ENCODE results near the gene CD248.

The CD248 gene

GRCh38 chr11:66289548-66290329, 27.1 kb downstream of the CD248 start:
- TF ChIP-seq REST (IDR thresholded peaks at IDR 0.05; ENCODE audit: insufficient read depth in 1 of 2, low read depth in 2 of 2, low read length in 2 of 2) = peak; percentile 96
- TF ChIP-seq TAF1 (IDR thresholded peaks at IDR 0.05; ENCODE audit: borderline replicate concordance, insufficient read depth, low read length) = no peak
- TF ChIP-seq SIN3A (IDR thresholded peaks at IDR 0.05; ENCODE audit: borderline replicate concordance, insufficient read depth, low read length) = peak; percentile 100
- no peak for TF ChIP-seq FOXP2 (optimal IDR thresholded peaks at IDR 0.05; ENCODE audit: borderline replicate concordance, extremely low read depth, extremely low read length, insufficient read depth)
- TF ChIP-seq POLR2AphosphoS5 (IDR thresholded peaks at IDR 0.05; ENCODE audit: low read depth, low read length) = no peak

GRCh38 chr11:66288671-66289547, 27.9 kb downstream of the CD248 start, which contains the start of gene YIF1A:
Gene YIF1A (minus strand): TSS chr11:66289143. CDS start chr11:66288985, 158 bp downstream.
- no peak for TF ChIP-seq FOXP2 (optimal IDR thresholded peaks at IDR 0.05; ENCODE audit: borderline replicate concordance, extremely low read depth, extremely low read length, insufficient read depth)
- no peak for TF ChIP-seq REST (IDR thresholded peaks at IDR 0.05; ENCODE audit: insufficient read depth in 1 of 2, low read depth in 2 of 2, low read length in 2 of 2)
- TF ChIP-seq POLR2AphosphoS5 (IDR thresholded peaks at IDR 0.05; ENCODE audit: low read depth, low read length) = peak; percentile 88
- TF ChIP-seq SIN3A (IDR thresholded peaks at IDR 0.05; ENCODE audit: borderline replicate concordance, insufficient read depth, low read length) = no peak; the same call in 1 of the 2 replicates
- peak; percentile 74; the same call in 1 of the 2 replicates for TF ChIP-seq TAF1 (IDR thresholded peaks at IDR 0.05; ENCODE audit: borderline replicate concordance, insufficient read depth, low read length)

- TF ChIP-seq FOXP2 (optimal IDR thresholded peaks at IDR 0.05; ENCODE audit: borderline replicate concordance, extremely low read depth, extremely low read length, insufficient read depth) (no peak), POLR2AphosphoS5 (IDR thresholded peaks at IDR 0.05; ENCODE audit: low read depth, low read length) (no peak), TAF1 (IDR thresholded peaks at IDR 0.05; ENCODE audit: borderline replicate concordance, insufficient read depth, low read length) (no peak), REST (IDR thresholded peaks at IDR 0.05; ENCODE audit: insufficient read depth in 1 of 2, low read depth in 2 of 2, low read length in 2 of 2) (no peak), SIN3A (IDR thresholded peaks at IDR 0.05; ENCODE audit: borderline replicate concordance, insufficient read depth, low read length) (no peak)
Observed at GRCh38 chr11:66287889-66288670, 28.8 kb downstream of the CD248 start.

- TF ChIP-seq FOXP2 (optimal IDR thresholded peaks at IDR 0.05; ENCODE audit: borderline replicate concordance, extremely low read depth, extremely low read length, insufficient read depth) (no peak), TAF1 (IDR thresholded peaks at IDR 0.05; ENCODE audit: borderline replicate concordance, insufficient read depth, low read length) (no peak), SIN3A (IDR thresholded peaks at IDR 0.05; ENCODE audit: borderline replicate concordance, insufficient read depth, low read length) (no peak), REST (IDR thresholded peaks at IDR 0.05; ENCODE audit: insufficient read depth in 1 of 2, low read depth in 2 of 2, low read length in 2 of 2) (no peak), POLR2AphosphoS5 (IDR thresholded peaks at IDR 0.05; ENCODE audit: low read depth, low read length) (no peak)
Observed at GRCh38 chr11:66287211-66287888, 29.5 kb downstream of the CD248 start.

All from PFSK-1 (cell line).